Astrocyte (in vitro differentiated cells and primary cell): Measurements from ENCODE around the gene EPB41. TPM values are rescaled to one million over a fixed set of nuclear protein-coding genes. Genes with fewer than 3 reads are reported as not detected.

ENCODE experiments used
- DNase-seq: peaks from one replicate; pipeline ENCODE4 v3.0.0-alpha.2; 2010; ENCODE audit warnings: low read depth
- FAIRE-seq: peaks from 2 replicates; lab custom pipeline; 2011; peaks lifted over from hg19 to GRCh38; lab: Jason Lieb, UNC
- H2AFZ ChIP-seq: 2 replicates; pipeline ENCODE4 v1.6.0; 2012; ENCODE audit warnings: low read depth, low read length, inconsistent platforms
- H3K27ac ChIP-seq: 2 replicates; pipeline ENCODE4 v1.5.1; 2011; ENCODE audit warnings: low read depth, low read length, inconsistent platforms
- H3K27me3 ChIP-seq: 2 replicates; pipeline ENCODE4 v1.6.0; 2011; ENCODE audit warnings: low read length, inconsistent platforms; ENCODE audit not compliant: insufficient read depth
- H3K36me3 ChIP-seq: 2 replicates; pipeline ENCODE4 v1.5.1; 2011; ENCODE audit warnings: low read length, inconsistent platforms; ENCODE audit not compliant: insufficient read depth
- H3K4me1 ChIP-seq: 2 replicates; pipeline ENCODE4 v1.5.1; 2011; ENCODE audit warnings: low read length, inconsistent platforms; ENCODE audit not compliant: insufficient read depth
- H3K4me2 ChIP-seq: 2 replicates; pipeline ENCODE4 v1.6.0; 2012; ENCODE audit warnings: low read length, inconsistent platforms
- H3K4me3 ChIP-seq: 2 replicates; pipeline ENCODE4 v1.5.1; 2011; ENCODE audit warnings: low read depth, mild to moderate bottlenecking, low read length, inconsistent platforms; ENCODE audit not compliant: insufficient read depth
- H3K79me2 ChIP-seq: 2 replicates; pipeline ENCODE4 v1.6.0; 2012; ENCODE audit warnings: mild to moderate bottlenecking, low read length, inconsistent platforms; ENCODE audit not compliant: insufficient read depth
- H3K9ac ChIP-seq: 2 replicates; pipeline ENCODE4 v1.6.0; 2012; ENCODE audit warnings: mild to moderate bottlenecking, low read length, inconsistent platforms
- H3K9me3 ChIP-seq: 2 replicates; pipeline ENCODE4 v1.5.1; 2012; ENCODE audit warnings: low read depth, mild to moderate bottlenecking, low read length, inconsistent platforms; ENCODE audit not compliant: insufficient read depth
- H4K20me1 ChIP-seq: 2 replicates; pipeline ENCODE4 v1.6.0; 2012; ENCODE audit warnings: low read length, inconsistent platforms; ENCODE audit not compliant: insufficient read depth
- H3K27ac Mint-ChIP-seq: one replicate; pipeline ENCODE4 v1.8.0; 2021; ENCODE audit warnings: mild to moderate bottlenecking, mixed read lengths; ENCODE audit not compliant: unreplicated experiment
- H3K27me3 Mint-ChIP-seq: one replicate; pipeline ENCODE4 v1.8.0; 2021; ENCODE audit warnings: low read depth, mixed read lengths; ENCODE audit not compliant: unreplicated experiment
- H3K36me3 Mint-ChIP-seq: one replicate; pipeline ENCODE4 v1.8.0; 2021; ENCODE audit warnings: low read depth, mixed read lengths; ENCODE audit not compliant: unreplicated experiment
- H3K4me1 Mint-ChIP-seq: one replicate; pipeline ENCODE4 v1.8.0; 2021; ENCODE audit warnings: low read depth, mixed read lengths; ENCODE audit not compliant: unreplicated experiment
- H3K4me3 Mint-ChIP-seq: one replicate; pipeline ENCODE4 v1.8.0; 2021; ENCODE audit warnings: mild to moderate bottlenecking, moderate library complexity, mixed read lengths; ENCODE audit not compliant: unreplicated experiment
- H3K9me3 Mint-ChIP-seq: one replicate; pipeline ENCODE4 v1.8.0; 2021; ENCODE audit warnings: mild to moderate bottlenecking, mixed read lengths; ENCODE audit not compliant: unreplicated experiment
- CTCF ChIP-seq: IDR thresholded peaks from 2 replicates; pipeline ENCODE4 v1.5.1; 2011; ENCODE audit warnings: low read depth, mild to moderate bottlenecking, inconsistent platforms, low read length, moderate library complexity; ENCODE audit not compliant: insufficient read depth
- EZH2 ChIP-seq: IDR thresholded peaks from 2 replicates; pipeline ENCODE4 v1.6.1; 2012; ENCODE audit warnings: mild to moderate bottlenecking, low read length, inconsistent platforms; ENCODE audit not compliant: insufficient read depth
- total RNA-seq: library from RNA; stranded (reverse); gene quantifications from 2 replicates; pipeline ENCODE4 v1.2.1, GENCODE V29; 2021

The EPB41 gene
- total RNA-seq, 1 donor from 2014 or later = 13.9 TPM

- Mint-ChIP-seq H3K9me3 (no peaks in the 10 kb centered on the region), H3K4me3 (peak overlapping the region; percentile 17), H3K27me3 (no peaks in the 10 kb centered on the region), H3K4me1 (peaks cover 12% of the 10 kb centered on the region), H3K27ac (no peak overlapping the region), H3K36me3 (no peaks in the 10 kb centered on the region)
- H3K4me3 ChIP-seq = no peak overlapping the region
- FAIRE-seq (no peak), DNase-seq (peak; percentile 42)
- peak overlapping the region; percentile 6 for H3K9ac ChIP-seq
- no peaks in the 10 kb centered on the region for H3K36me3 ChIP-seq
- no peak overlapping the region for H3K27ac ChIP-seq
- peaks cover 8% of the 10 kb centered on the region for H3K4me1 ChIP-seq
- H2AFZ ChIP-seq = no peak overlapping the region
- peak overlapping the region; percentile 18 for H3K4me2 ChIP-seq
- H3K27me3 ChIP-seq = no peaks in the 10 kb centered on the region
- H3K9me3 ChIP-seq = no peaks in the 10 kb centered on the region
- TF ChIP-seq EZH2 (no peak), CTCF (no peak)
- H4K20me1 ChIP-seq = no peaks in the 10 kb centered on the region
- no peaks in the 10 kb centered on the region for H3K79me2 ChIP-seq
Observed at GRCh38 chr1:28973596-28974421, 59.4 kb downstream of the EPB41 start.

GRCh38 chr1:28974432-28974831, 60.1 kb downstream of the EPB41 start:
- Histone ChIP-seq H3K9me3 (no peaks in the 10 kb centered on the region), H3K27me3 (no peaks in the 10 kb centered on the region), H3K36me3 (no peaks in the 10 kb centered on the region), H3K4me1 (peaks cover 8% of the 10 kb centered on the region), H3K9ac (no peak overlapping the region), H3K4me3 (no peak overlapping the region), H3K27ac (no peak overlapping the region), H2AFZ (no peak overlapping the region), H3K4me2 (peak overlapping the region; percentile 18), H4K20me1 (no peaks in the 10 kb centered on the region), H3K79me2 (no peaks in the 10 kb centered on the region)
- DNase-seq (no peak), FAIRE-seq (no peak)
- Mint-ChIP-seq H3K4me1 (peaks cover 12% of the 10 kb centered on the region), H3K27me3 (no peaks in the 10 kb centered on the region), H3K36me3 (no peaks in the 10 kb centered on the region), H3K4me3 (peak overlapping the region; percentile 17), H3K27ac (no peak overlapping the region), H3K9me3 (no peaks in the 10 kb centered on the region)
- TF ChIP-seq EZH2 (no peak), CTCF (no peak)

- Histone ChIP-seq H3K4me2 (no peak overlapping the region), H3K4me3 (no peak overlapping the region), H3K79me2 (no peaks in the 10 kb centered on the region), H2AFZ (no peak overlapping the region), H3K9ac (no peak overlapping the region), H3K9me3 (no peaks in the 10 kb centered on the region), H3K27ac (no peak overlapping the region), H3K4me1 (peaks cover 8% of the 10 kb centered on the region), H3K27me3 (no peaks in the 10 kb centered on the region), H4K20me1 (no peaks in the 10 kb centered on the region), H3K36me3 (no peaks in the 10 kb centered on the region)
- H3K4me1 Mint-ChIP-seq = peaks cover 12% of the 10 kb centered on the region
- H3K27me3 Mint-ChIP-seq = no peaks in the 10 kb centered on the region
- TF ChIP-seq EZH2 (no peak), CTCF (no peak)
- H3K36me3 Mint-ChIP-seq = no peaks in the 10 kb centered on the region
- no peaks in the 10 kb centered on the region for H3K9me3 Mint-ChIP-seq
- no peak overlapping the region for H3K27ac Mint-ChIP-seq
- no peak overlapping the region for H3K4me3 Mint-ChIP-seq
- no peak for FAIRE-seq
- peak; percentile 4 for DNase-seq
Observed at GRCh38 chr1:28976248-28976647, 61.9 kb downstream of the EPB41 start.
